DMS53 (cell line): Measurements from ENCODE around the gene HSP90AA1.
"Not testable (repeated sequence)": the region's sequence is repeated elsewhere in the genome, so short reads cannot be mapped to it uniquely, and the experiment has no call there.

Source experiments
- DNase-seq: peaks from one replicate; lab custom pipeline; 2025; lab: John Stamatoyannopoulos, UW

Gene HSP90AA1

DNA sequence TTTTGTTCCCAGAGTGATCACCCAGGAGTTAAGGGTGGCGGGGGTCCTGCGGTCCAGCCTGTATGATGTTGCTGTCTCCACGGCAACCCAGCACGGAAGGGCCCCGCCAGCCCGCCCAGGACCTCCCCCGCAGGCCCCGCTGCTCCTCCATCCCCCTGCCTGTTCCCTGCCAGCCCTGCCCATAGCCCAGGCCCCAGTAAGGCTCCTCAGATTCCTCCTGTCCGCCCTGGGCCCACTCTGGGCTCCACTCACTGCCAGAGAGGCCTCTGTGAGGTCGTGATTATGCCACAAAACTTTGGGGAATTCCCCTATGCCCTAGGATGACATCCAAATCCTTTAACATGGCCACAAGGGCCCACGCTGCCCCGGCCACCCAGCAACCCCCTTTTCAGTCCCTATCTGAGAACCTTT is 20.8 kb downstream of the HSP90AA1 start:
- no peak for DNase-seq

DNA sequence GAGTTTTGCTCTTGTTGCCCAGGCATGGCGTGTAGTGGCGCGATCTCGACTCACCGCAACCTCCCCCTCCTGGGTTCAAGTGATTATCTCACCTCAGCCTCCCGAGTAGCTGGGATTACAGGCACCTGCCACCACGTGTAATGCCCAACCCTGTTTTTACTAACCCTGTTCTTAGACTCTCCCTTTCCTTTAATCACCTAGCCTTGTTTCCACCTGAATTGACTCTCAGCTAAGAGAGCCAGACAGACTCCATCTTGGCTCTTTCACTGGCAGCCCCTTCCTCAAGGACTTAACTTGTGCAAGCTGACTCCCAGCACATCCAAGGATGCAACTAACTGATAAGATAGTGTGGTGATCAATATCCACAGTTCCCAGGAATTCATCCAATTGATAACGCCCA is 22.3 kb downstream of the HSP90AA1 start:
- not testable (repeated sequence) for DNase-seq

DNA sequence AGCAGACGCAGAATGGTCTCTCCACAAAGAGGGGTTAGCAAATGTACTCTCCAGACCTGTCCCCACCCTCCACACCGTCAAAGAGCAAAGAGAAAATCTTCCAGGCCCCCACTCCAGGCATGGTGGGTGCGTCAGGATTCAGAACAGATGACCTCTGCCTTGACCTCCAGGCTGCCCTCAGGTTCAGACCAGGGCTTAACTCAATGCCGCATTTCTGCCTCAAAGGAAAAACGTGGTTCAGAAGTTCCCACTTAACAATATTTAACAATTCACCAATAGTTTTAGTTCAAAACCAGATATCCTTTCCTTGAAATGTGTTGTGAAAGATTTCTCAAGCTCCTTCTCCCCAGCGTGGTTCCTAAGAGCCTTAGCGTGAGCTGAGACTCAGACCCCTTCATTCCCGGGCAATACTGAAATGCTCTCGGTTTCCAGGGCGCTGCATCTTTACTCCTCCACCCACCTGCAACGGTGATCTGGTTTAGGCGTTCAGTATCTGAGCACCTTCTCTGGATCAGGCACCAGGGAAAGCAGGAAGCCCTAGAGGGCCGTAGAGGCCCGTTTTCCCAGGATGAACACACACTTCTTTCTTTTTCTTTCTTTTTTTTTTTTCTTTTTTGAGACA is 22.9 kb downstream of the HSP90AA1 start:
- DNase-seq = no peak

DNA sequence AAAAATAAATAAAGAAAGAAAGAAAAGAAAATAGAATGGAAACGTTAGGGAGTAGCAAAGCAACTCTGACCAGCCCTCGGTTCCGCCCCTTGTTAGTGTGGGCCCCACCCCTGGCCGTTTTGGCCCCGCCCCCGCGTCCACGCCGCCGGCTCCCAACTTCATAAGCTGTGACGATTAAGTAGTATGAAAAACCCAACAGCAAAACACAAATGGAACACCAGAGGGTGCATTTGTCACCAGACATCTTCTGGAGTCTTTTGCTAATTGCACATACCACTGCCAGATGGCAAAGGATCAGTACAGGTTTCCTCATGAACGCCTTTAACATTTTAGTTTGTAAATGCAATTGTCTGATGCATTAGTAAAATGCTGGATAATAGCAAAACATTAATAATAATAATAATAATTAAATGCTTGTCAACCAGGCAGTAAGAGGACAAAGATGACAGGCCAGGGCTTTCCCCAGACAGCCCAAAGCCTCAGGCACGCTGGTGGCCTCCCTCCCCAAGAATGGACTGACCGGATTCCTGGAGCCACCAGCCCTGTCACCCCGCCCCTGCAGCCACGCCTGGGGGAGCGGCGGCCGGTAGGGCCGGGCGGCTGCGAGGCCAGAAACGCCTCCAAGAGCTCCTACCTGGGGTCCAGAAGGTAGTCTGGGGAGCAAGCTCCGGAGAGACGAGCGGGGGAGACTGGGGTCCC is 23.6 kb downstream of the HSP90AA1 start:
- DNase-seq = peak; percentile 85

DNA sequence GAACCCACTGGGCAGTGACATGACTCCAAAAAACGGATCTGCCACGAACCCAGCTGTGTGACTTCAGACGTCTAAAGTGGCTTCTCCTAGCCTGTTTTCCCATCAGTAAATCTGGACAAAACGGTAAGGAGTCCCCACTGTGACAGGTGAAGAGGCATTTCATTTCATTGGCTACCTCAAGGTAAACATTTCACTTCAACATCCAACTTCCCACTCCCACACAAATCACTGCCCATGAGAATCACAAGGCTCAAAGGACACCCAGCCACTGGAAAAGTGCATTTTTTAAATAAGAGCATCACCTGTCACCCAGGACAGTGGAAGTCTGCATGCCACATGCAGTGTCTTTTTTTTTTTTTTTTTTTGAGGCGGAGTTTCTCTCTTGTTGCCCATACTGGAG is 27.9 kb downstream of the HSP90AA1 start:
- no peak for DNase-seq

DNA sequence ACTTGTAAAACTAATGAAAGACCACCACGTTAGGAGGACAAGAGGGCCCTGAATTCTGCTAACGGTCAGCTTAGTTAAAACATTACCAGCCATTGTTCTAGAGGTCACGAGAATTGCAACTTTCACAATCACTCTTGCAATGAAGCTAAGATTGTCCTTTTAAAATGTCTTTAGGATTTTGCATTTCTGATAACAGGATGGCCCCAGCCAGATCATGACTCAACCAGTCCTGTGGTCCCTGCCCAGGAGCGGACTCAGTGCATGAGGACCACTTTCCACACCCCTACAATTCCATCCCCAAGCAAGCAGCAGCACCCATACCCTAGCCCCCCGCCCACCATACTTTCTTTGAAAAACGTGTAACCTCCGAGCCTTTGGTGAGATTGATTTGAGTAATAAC is 28.7 kb downstream of the HSP90AA1 start:
- no peak for DNase-seq

DNA sequence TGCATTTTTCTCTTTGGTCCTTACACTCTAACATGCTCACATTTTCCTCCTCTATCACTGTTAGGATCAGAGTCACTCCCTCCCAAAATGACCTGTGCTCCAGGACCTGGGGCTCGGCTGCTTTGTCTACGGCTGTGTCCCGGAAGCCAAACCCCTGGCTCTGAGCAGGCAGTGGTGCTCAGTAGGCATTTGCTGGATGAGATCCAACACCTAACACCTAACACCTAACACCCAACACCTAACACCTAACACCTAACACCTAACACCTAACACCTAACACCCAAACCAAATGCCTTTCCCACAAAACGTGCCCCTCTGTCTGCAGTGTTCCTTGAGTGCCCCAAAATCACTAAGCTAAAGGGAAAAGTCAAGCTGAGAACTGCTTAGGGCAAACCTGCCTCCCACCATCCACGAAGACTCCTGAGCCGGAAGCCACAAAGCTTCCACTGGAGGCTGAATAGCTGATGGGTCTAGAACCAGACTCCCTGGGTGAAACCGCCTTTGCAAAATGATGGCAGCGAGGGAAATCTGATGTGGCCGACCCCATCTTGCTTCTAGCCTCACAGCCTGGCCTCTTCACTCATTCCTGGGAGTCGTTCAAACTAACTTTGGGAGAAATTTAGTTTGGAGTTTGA is 29.2 kb downstream of the HSP90AA1 start:
- no peak for DNase-seq

DNA sequence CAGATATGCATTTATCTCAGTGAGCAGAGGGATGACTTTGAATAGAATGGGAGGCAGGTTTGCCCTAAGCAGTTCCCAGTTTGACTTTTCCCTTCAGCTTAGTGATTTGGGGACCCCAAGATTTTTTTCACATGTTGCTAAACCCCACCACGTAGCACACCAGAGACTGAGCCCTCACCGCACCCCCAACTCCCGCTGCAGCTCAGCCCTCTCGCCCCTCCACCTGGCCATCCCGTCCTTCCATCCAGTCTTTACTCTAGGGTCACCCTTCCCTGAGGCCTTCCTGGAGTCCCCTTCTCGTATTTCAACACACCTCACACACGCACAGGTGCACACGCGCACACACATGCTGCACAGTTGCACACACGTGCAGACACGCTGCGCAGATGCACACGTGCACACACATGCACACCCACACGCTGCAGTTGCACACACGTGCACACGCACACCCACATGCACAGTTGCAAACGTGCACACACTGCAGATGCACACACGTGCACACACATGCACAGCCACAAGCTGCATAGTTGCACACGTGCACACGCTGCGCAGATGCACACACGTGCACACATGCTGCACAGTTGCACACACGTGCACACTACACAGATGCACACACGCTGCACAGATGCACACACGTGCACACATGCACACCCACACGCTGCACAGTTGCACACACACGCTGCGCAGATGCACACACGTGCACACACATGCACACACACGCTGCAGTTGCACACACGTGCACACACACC is 30.0 kb downstream of the HSP90AA1 start:
- DNase-seq = no peak

DNA sequence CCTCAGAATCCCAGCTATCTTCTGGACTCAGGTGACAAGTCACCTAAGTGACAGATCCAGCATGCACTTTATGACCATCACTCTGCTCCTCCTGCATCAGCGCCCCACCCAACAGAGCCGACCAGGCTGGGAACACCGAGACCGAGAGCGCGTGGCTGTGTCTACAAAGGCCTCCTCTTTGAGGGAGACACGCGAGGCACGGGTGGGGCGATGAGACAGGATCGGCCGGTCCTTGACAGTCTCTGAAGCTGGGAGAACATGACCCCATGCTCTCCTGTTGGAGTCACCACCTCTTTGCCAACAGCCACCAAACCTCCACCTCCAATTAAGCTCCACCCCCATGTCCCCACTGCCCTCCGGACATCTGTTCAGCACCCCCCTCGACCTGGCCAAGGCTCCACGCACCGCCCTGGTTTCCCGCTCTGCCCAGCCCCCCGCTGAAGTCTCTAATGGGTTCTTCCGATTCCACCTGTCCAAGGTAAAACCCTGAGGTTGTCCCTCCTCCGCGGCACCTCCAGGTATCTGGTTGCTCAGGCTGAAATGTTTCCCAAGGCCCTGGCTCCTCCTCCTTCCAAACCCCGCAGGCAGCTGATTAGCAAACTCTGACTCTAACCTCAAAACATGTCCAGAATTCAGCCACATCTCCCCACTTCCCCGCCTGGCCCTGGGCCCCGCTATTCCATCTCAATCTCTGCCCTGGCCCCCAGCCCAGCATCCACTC is 31.5 kb downstream of the HSP90AA1 start:
- DNase-seq = no peak

DNA sequence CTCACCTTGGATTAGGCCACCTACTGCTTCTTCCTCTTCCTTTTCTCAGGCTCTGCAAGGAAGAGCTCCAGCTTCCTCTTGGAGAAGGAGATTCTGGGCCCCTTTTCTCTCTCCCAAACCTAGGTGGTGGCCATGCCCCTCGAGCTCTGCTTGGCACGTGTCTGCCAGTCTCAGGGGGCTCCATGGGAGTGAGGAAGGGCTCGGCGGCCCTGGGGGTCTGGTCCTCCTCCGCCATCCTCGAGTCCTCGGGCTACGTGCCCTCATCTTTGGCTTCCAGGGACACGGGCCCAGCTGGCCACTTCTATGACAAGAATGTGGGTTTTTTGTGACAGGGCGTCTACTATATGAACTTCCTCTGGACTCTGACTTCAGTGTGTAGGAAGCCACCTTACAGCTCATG is 34.3 kb downstream of the HSP90AA1 start:
- no peak for DNase-seq

DNA sequence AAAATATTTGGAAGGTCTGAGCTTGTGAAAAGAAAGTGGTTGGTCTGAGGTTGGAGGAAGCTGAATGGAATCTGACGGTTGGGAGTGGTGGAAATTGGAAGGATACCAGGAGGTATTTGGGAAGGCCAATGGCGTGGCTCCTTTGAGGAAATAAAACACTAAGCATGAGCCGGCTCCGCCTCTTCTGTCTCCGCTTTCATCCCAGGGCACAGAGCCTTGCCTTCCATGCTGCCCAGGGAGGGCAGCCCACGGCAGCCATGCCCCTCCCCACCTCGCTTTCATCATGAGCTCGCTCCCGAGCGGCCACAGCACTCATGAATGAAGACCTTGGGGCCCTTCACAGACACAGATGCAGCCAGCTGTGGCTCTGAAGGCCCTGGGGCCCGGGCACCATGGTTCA is 36.2 kb downstream of the HSP90AA1 start:
- DNase-seq = no peak

DNA sequence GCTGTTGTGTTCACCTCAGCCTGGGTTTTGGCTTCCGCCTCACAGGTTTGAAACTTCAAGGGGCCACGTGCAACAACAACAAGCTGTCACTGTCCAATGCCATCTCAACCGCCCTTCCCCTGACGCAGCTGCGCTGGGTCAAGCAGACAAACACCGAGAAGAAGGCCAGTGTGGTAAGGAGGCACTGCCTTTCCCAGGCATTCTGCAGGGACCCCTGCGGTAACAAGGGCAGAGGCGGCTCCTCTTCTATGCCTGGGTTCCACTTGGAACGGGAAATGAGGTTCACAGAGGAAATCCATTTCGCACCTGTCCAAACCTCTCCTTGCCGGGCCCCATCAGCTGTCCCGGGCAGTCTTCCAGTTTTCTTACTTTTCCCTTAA is 36.8 kb downstream of the HSP90AA1 start:
- no peak for DNase-seq

DNA sequence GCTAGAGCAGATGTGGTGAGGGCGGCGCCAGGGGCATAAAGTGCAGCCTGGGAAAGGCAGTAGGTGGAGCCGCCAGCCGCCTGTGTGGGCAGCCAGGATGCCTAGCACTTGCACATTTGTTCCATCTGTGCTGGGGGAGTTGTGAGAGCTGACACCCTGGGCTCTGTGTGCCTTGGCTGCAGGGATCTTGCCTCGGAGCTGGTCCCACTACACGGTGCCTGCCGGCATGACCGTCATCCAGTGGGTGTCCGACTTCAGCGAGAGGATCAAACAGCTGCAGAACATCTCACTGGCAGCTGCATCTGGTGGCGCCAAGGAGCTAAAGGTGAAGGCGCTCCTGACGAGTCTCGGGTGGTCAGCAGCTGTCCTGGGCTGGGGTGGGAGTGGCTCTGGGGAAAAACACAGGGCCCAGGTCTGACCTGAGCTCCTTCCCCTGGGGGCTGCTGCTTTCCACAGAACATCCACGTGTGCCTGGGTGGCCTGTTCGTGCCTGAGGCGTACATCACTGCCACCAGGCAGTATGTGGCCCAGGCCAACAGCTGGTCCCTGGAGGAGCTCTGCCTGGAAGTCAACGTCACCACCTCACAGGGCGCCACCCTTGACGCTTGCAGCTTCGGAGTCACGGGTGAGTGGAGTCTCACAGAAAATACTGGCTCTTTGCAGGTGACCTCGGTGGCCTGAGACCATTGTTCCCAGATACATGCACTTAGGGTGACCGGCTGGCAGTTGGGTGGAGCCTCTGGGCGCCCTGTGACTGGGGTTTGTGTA is 37.4 kb downstream of the HSP90AA1 start:
- no peak for DNase-seq

DNA sequence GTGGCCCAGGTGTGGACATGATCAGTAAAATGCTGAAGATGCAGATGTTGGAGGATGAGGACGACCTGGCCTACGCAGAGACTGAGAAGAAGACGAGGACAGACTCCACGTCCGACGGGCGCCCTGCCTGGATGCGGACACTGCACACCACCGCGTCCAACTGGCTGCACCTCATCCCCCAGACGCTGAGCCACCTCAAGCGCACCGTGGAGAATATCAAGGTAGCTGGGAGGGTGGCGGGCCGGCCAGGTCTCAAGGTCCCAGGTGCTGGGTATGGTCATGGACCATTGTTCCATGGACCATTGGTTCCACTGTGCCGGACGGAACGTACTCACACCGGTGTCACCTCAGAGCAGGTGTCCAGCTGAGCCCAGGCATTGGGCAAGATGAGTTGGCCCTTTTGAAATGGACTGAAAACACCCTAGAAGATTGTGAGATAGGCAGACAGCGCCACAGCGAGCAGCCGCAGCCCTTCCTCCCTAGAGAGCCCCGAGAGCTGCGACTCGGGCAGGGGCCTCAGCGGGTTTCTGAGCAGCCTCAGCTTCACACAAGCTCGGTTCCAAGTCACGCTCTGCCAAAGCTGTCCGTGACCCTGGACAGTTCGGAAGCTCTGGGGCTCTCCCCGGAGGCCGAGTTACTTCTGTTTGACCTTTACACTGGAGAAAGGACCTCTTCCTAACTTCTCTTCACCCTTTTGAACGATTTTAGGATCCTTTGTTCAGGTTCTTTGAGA is 38.9 kb downstream of the HSP90AA1 start:
- no peak for DNase-seq

DNA sequence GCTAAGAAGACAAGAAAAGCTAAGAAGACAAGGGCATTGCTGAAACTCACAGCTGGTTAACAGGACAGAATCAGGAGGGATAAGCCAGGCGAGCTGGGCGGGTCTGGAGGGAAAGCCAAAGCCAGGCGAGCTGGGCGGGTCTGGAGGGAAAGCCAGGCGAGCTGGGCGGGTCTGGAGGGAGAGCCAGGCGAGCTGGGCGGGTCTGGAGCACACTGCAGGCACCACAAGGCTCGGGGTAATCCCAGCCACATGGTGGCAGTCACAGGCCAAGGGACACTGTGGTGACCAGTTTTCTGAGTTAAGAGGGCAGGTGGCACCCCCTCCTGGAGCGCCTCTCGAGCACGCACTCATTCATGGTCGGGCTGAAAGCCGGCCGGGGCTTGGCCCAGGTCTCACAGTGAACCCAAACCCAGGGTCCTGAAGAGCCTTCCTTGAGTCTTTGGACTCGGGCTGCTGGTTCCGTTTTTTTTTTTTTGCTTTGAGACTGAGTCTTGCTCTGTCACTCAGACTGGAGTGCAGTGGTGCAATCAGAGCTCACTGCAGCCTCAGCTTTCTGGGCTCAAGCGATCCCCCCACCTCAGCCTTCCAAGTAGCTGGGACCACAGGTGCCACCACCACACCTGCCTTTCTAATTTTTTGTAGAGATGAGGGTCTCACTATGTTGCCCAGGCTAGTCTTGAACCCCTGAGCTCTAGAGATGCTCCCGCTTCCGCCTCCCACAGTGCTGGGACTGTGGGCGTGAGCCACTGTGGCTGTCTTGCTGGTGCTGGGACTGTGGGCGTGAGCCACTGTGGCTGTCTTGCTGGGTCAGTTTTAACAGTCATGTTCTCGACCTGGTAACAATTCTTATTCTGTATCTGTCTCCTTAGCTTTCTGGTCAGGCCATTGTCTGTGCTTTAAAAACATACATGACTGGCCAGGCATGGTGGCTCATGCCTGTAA is 40.2 kb downstream of the HSP90AA1 start:
- peak; percentile 68 for DNase-seq

DNA sequence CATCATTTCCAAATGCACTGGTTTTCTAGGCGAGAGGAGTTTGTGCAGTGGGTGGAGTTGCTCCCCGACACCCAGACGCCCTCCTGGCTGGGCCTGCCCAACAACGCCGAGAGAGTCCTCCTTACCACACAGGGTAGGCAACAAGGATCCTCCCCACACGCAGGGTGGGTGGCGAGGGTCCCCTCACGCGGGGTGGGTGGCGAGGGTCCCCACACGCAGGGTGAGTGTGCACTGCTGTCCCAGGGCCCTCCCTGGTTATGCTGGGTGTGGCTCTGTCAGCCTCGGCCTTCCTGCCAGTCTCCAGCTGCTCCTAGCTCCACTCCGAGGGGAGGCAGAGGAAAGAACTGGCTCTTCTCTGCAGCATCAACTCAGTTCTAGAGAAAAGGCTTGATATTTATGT is 42.3 kb downstream of the HSP90AA1 start:
- DNase-seq = no peak

DNA sequence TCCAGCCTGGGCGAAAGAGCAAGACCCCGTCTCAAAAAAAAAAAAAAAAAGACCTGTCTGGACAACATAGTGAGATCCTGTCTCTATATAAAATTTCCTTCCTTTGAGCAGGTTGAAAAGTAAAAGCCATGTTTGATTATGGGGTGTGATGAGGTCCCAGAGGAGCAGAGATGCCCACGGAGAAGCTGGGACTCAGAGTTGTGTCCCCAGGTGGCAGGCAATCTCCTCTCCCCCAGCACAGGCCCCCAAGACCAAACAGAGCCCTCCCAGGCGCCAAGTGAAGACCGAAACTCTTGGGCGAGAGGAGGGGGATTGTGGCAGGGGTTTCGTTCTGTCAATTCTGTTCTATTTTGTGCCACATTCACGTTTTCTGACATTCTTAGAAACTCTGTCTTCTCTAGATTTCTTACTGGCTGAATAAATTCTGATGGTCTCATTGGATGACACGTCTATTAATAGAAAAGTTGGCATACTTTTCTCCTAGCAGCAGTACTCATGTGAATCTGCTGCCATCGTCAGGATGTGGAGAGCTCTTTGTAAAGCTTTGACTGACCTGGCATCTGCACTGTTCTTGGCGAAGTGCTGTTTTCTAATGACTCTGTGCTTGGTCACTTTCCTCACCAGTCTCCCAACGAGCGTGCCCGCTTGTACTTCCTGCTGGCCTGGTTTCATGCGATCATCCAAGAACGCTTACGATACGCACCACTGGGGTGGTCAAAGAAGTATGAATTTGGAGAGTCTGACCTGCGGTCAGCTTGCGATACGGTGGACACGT is 43.4 kb downstream of the HSP90AA1 start:
- DNase-seq = no peak

DNA sequence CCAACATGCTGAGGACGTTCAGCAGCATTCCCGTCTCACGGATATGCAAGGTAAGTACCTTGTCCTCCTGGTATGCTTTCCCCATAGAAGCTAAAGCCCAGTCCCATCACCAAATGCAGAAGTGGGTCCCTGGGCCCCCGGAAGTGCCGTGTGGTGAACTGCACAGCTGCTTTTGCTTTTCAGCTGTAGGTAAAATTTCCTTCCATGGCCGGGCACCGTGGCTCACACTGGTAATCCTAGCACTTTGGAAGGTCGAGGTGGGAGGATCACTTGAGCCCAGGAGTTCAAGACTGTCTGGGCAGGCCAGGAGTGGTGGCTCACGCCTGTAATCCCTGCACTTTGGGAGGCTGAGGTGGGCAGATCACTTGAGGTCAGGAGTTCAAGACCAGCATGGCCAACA is 44.1 kb downstream of the HSP90AA1 start:
- DNase-seq = no peak

DNA sequence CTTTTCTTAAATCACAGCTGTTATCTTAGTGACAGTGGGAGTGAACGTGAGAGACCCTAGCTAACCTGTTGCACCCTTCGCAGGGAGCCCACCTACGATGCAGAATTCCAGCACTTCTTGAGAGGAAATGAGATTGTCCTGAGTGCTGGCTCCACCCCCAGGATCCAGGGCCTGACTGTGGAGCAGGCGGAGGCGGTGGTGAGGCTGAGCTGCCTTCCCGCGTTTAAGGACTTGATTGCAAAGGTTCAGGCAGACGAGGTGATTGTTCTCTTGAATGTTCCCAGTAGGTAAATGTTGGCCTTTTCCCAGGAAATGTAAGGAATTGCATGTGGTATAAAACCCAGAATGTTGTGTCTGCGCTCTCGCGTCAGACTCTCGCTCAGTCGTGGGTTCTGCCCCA is 46.7 kb downstream of the HSP90AA1 start:
- DNase-seq = no peak
